GM21390 (cell line): ENCODE measurements around the gene KIF17.
A peak's percentile ranks its signal among the peaks of the same experiment; 100 is the strongest.

ENCODE experiments used
- ATAC-seq: cut with Tn5 transposase; IDR thresholded peaks from one replicate; pipeline ENCODE4 v1.9.1; 2021; ENCODE audit not compliant: unreplicated experiment

KIF17 gene

GRCh38 chr1:20661207-20662109 is 56.3 kb downstream of the KIF17 start, which contains the start of gene DDOST:
TSS of gene DDOST (minus strand) at chr1:20661369. CDS start at chr1:20661350, 19 bp downstream.
- peak; percentile 96 for ATAC-seq

DNA sequence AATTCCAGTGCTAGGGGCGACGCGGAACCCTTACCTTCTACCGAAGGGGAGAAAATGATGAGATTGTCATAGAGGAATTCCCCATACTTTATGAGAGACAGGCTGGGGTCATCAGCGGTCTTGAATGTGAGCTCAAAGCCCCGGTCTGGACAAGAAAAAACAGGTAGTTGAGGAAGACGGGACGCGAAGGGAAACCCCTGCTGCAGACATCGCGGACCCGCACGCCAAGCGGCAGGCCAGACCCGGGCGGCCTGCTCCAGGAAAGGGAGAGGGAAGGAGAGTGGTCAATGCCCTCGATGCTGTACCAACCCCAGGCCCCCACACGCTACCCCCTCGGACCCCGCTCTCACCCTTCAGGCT is 57.0 kb downstream of the KIF17 start:
- no peak for ATAC-seq

DNA sequence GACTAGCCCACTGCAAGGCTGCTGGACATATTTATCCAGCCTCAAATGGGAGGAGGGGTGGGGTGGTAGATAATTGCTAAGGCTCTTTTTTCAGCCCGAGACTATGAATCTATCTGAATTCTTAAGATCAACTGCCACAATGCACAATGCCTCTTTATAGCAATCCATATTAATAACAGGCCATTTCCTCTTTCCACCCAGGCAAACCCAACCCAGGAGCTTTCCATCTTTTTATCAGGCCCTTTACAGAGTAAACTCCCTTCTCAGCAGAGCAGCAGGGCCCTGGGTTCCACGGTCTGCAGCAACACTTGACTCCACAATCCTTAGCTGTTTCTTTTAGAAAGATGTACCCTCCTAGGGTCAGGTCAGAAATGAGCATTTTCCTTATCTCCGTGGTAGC is 57.4 kb downstream of the KIF17 start:
- ATAC-seq, result no peak

DNA sequence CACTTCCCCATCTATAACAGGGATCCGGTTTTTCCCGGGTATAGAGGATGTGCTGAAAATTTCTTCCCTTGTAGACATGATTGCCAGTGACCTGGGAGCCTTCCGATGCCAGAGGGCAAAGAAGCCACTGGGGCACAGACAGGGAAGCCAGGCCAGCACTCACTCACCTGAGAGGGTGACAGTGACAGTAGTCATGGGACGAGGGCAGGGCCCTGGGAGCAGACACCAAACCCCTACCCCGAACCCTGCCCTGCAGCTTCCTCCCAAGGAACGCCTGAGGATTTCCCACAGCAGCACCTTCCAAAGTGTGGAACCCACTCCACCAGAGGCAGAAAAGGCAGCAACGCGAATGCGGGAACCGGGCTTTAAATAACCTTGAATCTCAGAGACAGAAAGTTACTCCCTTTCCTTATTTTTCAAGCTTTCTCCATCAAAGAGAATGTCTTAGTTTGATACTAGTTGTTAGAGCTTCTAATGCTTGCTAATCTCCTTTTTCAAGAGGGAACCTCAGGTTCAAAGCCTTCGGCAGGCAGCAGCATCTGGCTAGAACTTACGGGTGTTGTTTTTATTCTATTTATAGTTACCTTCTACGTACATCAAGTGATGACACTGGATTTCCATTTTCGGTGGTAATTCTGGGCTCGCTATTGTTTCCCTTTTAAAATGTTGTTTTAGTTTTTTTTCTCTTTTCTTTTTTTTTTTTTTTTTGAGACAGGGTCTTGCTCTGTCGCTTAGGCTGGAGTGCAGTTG is 59.5 kb downstream of the KIF17 start:
- no peak for ATAC-seq

DNA sequence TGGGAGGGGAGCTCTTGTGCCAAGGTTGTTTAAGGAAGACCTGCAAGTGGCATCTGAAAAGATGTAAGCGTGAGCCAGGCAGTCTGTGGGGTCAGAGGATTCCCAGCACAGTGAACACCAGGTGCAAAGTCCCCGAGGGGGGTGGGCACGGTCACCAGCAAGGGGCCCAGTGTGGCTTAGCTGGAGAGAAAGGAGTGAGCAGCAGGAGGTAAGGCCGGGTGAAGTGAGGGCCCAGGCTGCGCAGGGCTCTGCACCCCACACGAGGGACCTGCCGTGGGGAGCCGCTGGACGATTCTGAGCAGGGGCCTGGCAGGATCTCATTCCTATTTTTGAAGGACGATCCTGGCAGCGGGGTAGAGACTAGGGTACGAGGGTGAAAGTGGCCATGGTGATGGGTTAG is 60.8 kb downstream of the KIF17 start:
- ATAC-seq, result no peak

GRCh38 chr1:20654104-20654690 is 63.6 kb downstream of the KIF17 start:
- ATAC-seq, result no peak

DNA sequence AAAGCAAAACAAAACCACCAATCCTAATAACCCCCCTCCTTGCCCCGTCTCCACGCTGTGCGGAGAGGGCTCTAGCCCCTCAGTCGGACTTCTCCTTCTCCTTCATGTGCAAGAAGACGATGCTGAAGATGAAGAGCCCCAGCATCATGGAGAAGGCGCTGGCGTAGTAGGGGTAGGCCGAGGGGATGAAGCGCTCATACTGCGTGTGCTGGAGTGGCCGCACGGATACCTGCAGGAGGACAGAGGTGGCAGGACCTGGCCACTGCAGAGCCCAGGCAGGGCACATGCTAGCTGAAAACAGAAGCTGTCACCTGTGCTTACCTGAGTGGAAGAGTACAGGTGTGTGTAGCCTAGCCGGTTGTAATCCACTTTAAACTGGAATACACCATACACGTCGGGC is 65.5 kb downstream of the KIF17 start:
- no peak for ATAC-seq

GRCh38 chr1:20648946-20649345 is 68.9 kb downstream of the KIF17 start:
- ATAC-seq, result no peak

GRCh38 chr1:20648438-20648837 is 69.4 kb downstream of the KIF17 start:
- no peak for ATAC-seq

DNA sequence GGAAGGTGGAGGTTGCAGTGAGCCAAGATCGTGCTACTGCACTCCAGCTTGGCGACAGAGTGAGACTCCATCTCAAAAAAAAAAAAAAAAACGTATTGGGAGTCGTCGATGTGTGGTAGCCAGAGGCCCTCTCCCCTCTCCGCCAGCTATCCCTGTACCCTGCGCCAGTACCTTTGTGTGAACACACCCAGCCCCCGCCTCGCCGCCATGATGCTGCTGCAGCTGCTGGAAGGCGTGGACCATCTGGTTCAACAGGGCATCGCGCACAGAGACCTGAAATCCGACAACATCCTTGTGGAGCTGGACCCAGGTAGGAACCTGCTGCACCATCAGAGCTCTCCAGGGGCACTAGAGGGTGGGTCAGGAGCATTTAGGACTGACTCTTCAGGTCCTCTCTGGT is 72.4 kb downstream of the KIF17 start:
- no peak for ATAC-seq

DNA sequence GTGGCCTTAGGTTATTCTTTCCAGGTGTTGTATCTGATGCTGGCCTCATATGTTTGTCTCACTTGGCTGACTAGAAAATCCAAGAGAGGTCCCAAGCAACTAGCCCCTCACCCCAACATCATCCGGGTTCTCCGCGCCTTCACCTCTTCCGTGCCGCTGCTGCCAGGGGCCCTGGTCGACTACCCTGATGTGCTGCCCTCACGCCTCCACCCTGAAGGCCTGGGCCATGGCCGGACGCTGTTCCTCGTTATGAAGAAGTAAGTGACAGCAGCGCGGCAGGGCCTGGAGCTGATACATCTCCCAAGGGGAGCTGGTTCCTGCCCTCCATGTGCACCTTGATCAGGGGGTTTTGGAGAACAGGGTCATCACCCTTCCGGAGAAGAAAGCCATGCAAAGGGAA is 73.4 kb downstream of the KIF17 start:
- no peak for ATAC-seq

DNA sequence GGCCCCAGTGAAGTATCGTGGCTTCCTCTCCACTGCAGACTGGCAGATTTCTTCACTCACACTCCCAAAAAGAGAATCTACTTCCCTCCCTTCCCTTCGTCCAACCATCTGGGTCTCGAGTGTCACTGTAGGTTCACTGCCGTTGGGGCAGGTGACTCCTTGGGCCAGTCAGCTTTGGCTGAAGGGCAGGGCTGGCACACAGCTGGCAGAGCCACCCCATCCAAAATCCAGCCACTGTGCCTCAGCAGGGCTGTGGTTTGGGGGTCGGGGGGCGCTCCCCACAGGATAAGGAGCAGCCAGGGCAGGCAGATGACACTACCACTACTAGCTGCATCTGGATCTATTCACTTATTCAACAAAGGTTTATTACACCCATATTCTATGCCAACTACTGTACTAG is 74.7 kb downstream of the KIF17 start:
- no peak for ATAC-seq

DNA sequence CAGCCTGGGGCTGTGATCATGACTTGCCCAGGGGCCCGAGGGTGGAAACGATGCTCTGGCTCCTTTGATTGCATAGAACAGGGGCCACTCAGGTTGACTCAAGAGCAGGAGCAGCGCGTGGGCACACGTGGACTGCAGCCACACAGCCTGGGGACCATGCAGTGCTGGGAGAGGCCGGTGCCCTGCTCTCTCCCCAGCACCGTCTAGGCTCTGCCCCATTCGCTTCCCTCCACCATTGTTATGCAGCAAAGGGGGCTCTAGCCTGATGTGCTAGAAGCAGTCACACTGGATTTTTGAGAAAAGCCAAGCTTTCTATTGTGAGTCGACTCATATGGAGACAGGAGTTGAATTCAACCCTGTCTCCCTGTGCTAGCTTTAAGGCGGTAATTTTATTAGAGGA is 75.8 kb downstream of the KIF17 start:
- no peak for ATAC-seq

GRCh38 chr1:20640183-20640597 is 77.6 kb downstream of the KIF17 start:
- no peak for ATAC-seq

DNA sequence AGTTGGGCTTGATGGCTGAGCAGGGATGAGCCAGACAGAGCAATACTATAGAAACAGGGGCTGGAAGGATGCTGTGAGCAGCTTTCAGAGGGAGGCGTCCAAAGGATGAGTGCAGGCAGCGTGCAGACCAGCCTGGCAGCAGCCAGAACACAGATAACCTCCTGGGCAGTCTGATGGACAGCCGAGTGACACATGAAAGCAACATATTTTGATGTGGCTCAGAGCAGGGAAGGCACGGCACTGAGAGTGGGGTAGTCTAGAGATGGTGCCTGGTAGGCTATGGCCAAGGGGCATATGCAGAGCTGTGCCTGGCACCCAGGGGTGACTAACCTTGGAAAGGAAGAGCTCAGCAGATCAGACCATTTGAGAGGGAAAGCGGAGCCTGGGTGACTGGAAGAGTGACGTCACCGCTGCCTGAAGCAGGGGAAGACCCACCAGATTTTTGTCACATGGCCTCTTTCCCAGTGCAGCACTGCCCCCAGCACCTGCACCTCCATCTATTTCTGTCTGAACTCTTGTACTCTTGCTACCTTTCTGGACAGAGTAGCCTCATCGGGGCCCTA is 80.9 kb downstream of the KIF17 start:
- no peak for ATAC-seq

DNA sequence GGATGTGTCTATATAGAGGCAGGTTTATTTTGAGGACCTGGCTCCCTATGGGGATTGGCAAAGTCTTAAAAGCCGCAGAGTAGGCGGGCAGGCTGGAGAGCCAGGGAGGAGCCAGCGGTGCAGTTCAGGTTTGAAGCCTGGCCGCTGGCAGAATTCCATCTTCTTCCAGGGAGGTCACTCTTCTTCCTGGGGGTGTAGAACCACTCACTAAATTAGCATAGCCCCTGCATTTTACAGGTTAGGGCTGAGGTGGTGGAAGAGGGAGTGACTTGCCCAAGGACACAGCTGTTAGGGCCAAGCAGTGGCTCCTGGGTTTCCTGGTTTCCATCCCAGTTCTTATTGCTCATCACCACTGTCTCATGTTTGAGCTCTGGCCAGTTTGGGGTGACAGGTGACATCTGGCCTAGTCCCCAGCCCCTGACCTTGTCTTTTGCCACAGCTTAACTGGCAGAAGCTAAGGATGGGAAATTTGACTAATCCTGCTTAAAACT is 83.2 kb downstream of the KIF17 start:
- ATAC-seq, result no peak

DNA sequence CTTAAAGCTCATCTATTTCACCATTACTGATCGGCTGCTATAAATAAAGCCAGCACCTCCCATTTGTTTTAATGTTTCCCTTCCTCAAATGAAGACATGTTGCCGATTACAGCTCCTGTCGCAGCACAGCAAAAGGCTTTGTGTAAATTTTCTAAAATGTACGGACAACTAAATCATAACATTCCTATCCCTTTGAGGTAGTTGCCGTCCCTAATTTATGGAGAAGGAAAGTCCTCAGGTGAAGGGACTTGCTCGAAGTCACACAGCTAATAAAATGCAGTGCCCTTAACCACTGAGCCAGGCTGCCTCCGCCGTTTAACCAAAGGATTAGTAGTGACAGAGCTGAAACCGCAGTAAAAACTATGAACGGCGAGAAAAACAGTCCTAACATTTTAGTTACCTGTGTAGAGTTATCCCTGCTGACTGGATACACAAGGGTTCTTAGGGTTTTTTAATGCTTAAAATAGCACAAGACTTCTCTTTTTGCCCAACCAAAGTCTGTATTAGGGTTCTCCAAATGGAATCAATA is 83.7 kb downstream of the KIF17 start:
- no peak for ATAC-seq

DNA sequence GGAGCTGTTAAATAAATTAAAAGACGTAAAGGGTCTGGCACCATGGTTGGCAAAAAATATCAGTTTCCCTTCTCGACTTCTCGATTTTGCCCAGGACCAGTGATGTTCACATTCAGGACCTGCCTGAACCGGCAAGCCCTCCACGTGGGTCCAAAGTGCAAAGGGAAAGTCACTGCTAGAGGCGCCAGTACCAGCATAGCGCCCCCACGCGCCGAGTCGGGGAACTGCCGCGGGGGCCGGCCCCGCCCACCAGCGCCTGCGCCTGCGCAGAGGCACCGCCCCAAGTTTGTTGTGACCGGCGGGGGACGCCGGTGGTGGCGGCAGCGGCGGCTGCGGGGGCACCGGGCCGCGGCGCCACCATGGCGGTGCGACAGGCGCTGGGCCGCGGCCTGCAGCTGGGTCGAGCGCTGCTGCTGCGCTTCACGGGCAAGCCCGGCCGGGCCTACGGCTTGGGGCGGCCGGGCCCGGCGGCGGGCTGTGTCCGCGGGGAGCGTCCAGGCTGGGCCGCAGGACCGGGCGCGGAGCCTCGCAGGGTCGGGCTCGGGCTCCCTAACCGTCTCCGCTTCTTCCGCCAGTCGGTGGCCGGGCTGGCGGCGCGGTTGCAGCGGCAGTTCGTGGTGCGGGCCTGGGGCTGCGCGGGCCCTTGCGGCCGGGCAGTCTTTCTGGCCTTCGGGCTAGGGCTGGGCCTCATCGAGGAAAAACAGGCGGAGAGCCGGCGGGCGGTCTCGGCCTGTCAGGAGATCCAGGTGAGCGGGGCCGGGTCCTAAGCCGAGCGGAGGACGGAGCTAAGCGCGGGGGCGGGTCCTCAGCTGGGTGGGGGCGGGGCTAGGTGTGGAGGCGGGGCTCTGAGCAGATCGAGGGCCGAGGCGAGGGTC is 84.4 kb downstream of the KIF17 start, which contains the start of gene PINK1:
Gene PINK1, plus strand, starts transcription at position 269 of the 875 bp plus-strand sequence. Its CDS starts 91 bp downstream, at position 360.
- peak; percentile 58 for ATAC-seq

GRCh38 chr1:20632386-20632785 is 85.4 kb downstream of the KIF17 start:
- ATAC-seq, result no peak

- ATAC-seq, result no peak
Measured at GRCh38 chr1:20630729-20631128, 87.1 kb downstream of the KIF17 start.
